Endodermal cell (in vitro differentiated cells): ENCODE measurements around the gene TRPV2. TPM values are rescaled to one million over a fixed set of nuclear protein-coding genes. Genes with fewer than 3 reads are reported as not detected.

Source experiments
- DNase-seq: peaks from one replicate; pipeline ENCODE4 v3.0.0-alpha.2; 2017
- H3K27ac ChIP-seq: 2 replicates; pipeline ENCODE4 v1.5.1; 2013; ENCODE audit warnings: mild to moderate bottlenecking, low read depth, low read length, moderate library complexity
- H3K27me3 ChIP-seq: 2 replicates; pipeline ENCODE4 v1.6.1; 2013; ENCODE audit warnings: mild to moderate bottlenecking, low read length, moderate library complexity; ENCODE audit not compliant: insufficient read depth, control insufficient read depth, poor library complexity, severe bottlenecking
- H3K36me3 ChIP-seq: 2 replicates; pipeline ENCODE4 v1.7.0; 2013; ENCODE audit warnings: mild to moderate bottlenecking, low read length, moderate library complexity; ENCODE audit not compliant: control insufficient read depth, insufficient read depth
- H3K4me1 ChIP-seq: one replicate; pipeline ENCODE4 v1.7.0; 2013; ENCODE audit warnings: low read length; ENCODE audit not compliant: control insufficient read depth, insufficient read depth
- H3K4me3 ChIP-seq: 2 replicates; pipeline ENCODE4 v1.5.1; 2013; ENCODE audit warnings: mild to moderate bottlenecking, low read length, moderate library complexity
- H3K9ac ChIP-seq: 2 replicates; pipeline ENCODE4 v1.6.1; 2013; ENCODE audit warnings: mild to moderate bottlenecking, low read length, moderate library complexity; ENCODE audit not compliant: poor library complexity, severe bottlenecking; ENCODE audit errors: extremely low read depth
- H3K9me3 ChIP-seq: 2 replicates; pipeline ENCODE4 v1.6.1; 2013; ENCODE audit warnings: mild to moderate bottlenecking, low read length, moderate library complexity; ENCODE audit not compliant: control insufficient read depth
- H3K27ac Mint-ChIP-seq: 2 replicates; pipeline ENCODE4 v1.8.0; 2020; ENCODE audit warnings: mixed read lengths
- H3K27me3 Mint-ChIP-seq: 2 replicates; pipeline ENCODE4 v1.8.0; 2021; ENCODE audit warnings: mild to moderate bottlenecking, mixed read lengths; ENCODE audit not compliant: insufficient read depth
- H3K36me3 Mint-ChIP-seq: 2 replicates; pipeline ENCODE4 v1.8.0; 2020; ENCODE audit warnings: low read depth, mixed read lengths
- H3K4me1 Mint-ChIP-seq: 2 replicates; pipeline ENCODE4 v1.8.0; 2020; ENCODE audit warnings: mixed read lengths
- H3K4me3 Mint-ChIP-seq: 2 replicates; pipeline ENCODE4 v1.8.0; 2020; ENCODE audit warnings: mild to moderate bottlenecking, moderate library complexity, mixed read lengths
- H3K9me3 Mint-ChIP-seq: 2 replicates; pipeline ENCODE4 v1.8.0; 2020; ENCODE audit warnings: mild to moderate bottlenecking, mixed read lengths
- WGBS, 2 experiments: methylation state at CpG; one replicate each; pipeline versions ENCODE4 v1.1.5 to v1.1.7; 2013; ENCODE audit warnings: missing lambda C conversion rate in 2 of 2, mixed read lengths in 1 of 2; ENCODE audit not compliant: insufficient coverage in 1 of 2, insufficient read length in 1 of 2; 5-methylcytosine and 5-hydroxymethylcytosine counted together
- total RNA-seq, 2 donors: library from RNA; stranded (reverse); fragmentation: NEBNext Ultra II Directional in 1 of 2; extraction: Animal tissue kit (Norgen Biotek cat#: 25700) in 1 of 2; gene quantifications; 2 replicates in 1 of 2; 3 replicates in 1 of 2; pipeline ENCODE4 v1.2.1, GENCODE V29; 2021
- TF ChIP-seq, protein P1 (sequence below): fragments of 200-600 bp; sonication (generic); conservative IDR thresholded peaks from 2 replicates; pipeline ENCODE4 v1.5.0; 2021; ENCODE audit warnings: antibody characterized with exemption, mild to moderate bottlenecking

TRPV2 gene
- total RNA-seq, 2 donors from 2014 or later, result 0.51 to 1.1 TPM

DNA sequence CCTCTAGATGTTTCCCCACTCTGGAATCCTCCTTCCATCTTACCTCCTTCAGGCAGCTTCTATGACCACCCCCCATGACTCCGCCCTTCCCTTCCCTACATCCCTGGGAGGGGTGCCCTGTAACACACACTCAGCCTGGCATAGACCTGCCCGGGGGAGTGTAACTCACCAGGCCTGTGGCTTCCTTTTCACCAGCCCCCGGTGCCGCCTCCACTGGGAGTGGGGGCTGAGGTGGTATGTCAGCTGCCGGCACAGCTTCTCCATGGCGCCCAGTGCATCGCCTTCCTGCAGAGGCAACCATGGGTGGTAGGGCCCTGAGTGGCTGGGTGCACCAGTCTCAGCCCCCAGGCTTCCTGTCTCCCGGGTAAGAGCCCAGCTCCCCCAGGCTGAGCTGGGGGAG lies 32.3 kb downstream of the TRPV2 start:
- Histone ChIP-seq H3K27me3 (no peaks in the 10 kb centered on the region), H3K9me3 (no peaks in the 10 kb centered on the region), H3K36me3 (peaks cover 51% of the 10 kb centered on the region), H3K9ac (no peak overlapping the region), H3K4me1 (peaks cover 4% of the 10 kb centered on the region), H3K4me3 (no peak overlapping the region), H3K27ac (no peak overlapping the region)
- no peaks in the 10 kb centered on the region for H3K4me1 Mint-ChIP-seq
- peaks cover 55% of the 10 kb centered on the region for H3K36me3 Mint-ChIP-seq
- H3K4me3 Mint-ChIP-seq, result no peak overlapping the region
- no peaks in the 10 kb centered on the region for H3K9me3 Mint-ChIP-seq
- peak overlapping the region; percentile 44 for H3K27ac Mint-ChIP-seq
- no peaks in the 10 kb centered on the region for H3K27me3 Mint-ChIP-seq
- WGBS, 2 experiments, result 82 to 95% methylated on average over 2 to 8 of the region's 8 CpGs
- TF ChIP-seq, protein P1, sequence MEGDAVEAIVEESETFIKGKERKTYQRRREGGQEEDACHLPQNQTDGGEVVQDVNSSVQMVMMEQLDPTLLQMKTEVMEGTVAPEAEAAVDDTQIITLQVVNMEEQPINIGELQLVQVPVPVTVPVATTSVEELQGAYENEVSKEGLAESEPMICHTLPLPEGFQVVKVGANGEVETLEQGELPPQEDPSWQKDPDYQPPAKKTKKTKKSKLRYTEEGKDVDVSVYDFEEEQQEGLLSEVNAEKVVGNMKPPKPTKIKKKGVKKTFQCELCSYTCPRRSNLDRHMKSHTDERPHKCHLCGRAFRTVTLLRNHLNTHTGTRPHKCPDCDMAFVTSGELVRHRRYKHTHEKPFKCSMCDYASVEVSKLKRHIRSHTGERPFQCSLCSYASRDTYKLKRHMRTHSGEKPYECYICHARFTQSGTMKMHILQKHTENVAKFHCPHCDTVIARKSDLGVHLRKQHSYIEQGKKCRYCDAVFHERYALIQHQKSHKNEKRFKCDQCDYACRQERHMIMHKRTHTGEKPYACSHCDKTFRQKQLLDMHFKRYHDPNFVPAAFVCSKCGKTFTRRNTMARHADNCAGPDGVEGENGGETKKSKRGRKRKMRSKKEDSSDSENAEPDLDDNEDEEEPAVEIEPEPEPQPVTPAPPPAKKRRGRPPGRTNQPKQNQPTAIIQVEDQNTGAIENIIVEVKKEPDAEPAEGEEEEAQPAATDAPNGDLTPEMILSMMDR, result no peak
- no peak for DNase-seq

DNA sequence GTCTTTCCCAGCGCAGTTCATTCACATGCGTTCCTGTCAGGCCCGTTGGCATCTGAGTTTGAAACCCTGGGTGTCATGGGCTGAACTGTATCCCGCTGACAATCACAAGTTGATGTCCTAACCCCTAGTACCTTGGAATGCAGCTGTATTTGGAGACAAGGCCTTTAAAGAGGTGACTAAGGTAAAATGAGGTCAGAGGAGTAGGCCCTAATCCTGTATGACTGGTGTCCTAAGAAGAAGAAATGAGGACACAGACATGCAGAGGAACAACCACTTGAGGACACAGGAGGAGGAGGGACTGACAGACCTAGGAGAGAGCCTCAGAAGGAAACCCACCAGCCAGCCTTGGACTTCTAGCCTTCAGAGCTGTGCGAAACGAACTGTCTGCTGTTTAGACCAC lies 33.1 kb downstream of the TRPV2 start:
- Histone ChIP-seq H3K27me3 (no peaks in the 10 kb centered on the region), H3K4me1 (peaks cover 3% of the 10 kb centered on the region), H3K36me3 (peaks cover 43% of the 10 kb centered on the region), H3K9ac (no peak overlapping the region), H3K9me3 (no peaks in the 10 kb centered on the region), H3K4me3 (no peak overlapping the region), H3K27ac (no peak overlapping the region)
- Mint-ChIP-seq H3K4me3 (no peak overlapping the region), H3K27ac (peak overlapping the region; percentile 67), H3K27me3 (no peaks in the 10 kb centered on the region), H3K4me1 (peaks cover 2% of the 10 kb centered on the region), H3K36me3 (peaks cover 51% of the 10 kb centered on the region), H3K9me3 (no peaks in the 10 kb centered on the region)
- 93 to 95% methylated on average over 3 to 6 of the region's 6 CpGs for WGBS, 2 experiments
- no peak for DNase-seq
- TF ChIP-seq, protein P1, result no peak

DNA sequence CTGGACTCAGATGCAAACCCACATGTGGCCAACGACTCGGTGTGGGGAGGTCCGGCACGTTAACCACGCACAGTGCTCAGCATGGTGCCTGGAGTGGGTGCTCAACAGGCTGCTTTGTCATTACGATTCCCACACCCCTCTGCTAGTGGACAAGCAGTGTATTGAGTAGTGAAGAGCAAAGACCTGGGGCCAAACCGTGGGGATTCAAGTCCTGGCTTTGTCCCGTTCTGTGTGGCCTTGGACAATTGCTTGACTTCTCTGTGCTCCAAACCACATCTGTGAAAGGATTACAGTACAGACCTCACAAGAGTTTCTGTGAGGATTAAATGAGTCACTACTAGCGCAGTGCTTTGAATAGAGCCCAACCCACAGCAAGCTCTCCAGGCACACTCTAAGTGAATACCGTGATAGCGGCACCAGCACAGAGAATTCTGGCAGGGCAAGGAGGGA lies 33.8 kb downstream of the TRPV2 start:
- H3K36me3 Mint-ChIP-seq, result peaks cover 48% of the 10 kb centered on the region
- no peaks in the 10 kb centered on the region for H3K9me3 ChIP-seq
- H3K4me3 Mint-ChIP-seq, result no peak overlapping the region
- peaks cover 36% of the 10 kb centered on the region for H3K36me3 ChIP-seq
- TF ChIP-seq, protein P1, result no peak
- H3K9ac ChIP-seq, result no peak overlapping the region
- DNase-seq, result no peak
- no peaks in the 10 kb centered on the region for H3K9me3 Mint-ChIP-seq
- no peaks in the 10 kb centered on the region for H3K27me3 Mint-ChIP-seq
- H3K27ac Mint-ChIP-seq, result peak overlapping the region; percentile 75
- H3K4me1 Mint-ChIP-seq, result peaks cover 2% of the 10 kb centered on the region
- WGBS, 2 experiments, result 95 to 97% methylated on average over 9 to 11 of the region's 11 CpGs
- no peaks in the 10 kb centered on the region for H3K4me1 ChIP-seq
- H3K27me3 ChIP-seq, result no peaks in the 10 kb centered on the region
- no peak overlapping the region for H3K27ac ChIP-seq
- H3K4me3 ChIP-seq, result no peak overlapping the region
